HEK293 (cell line): Measurements from ENCODE around the gene FOXE3.

ENCODE experiments used
- GLI2 ChIP-seq: fragments of 450-650 bp; formaldehyde crosslinking; IDR thresholded peaks from 2 replicates; pipeline ENCODE4; 2017; ENCODE audit warnings: missing biosample characterization, missing genetic modification characterization, low read depth, borderline replicate concordance
- HOXA7 ChIP-seq: sonication (generic); formaldehyde crosslinking; IDR thresholded peaks from 2 replicates; pipeline ENCODE4 v1.8.1; 2022; ENCODE audit warnings: missing genetic modification reagents, borderline replicate concordance
- OVOL3 ChIP-seq: fragments of 450-650 bp; formaldehyde crosslinking; IDR thresholded peaks from 2 replicates; pipeline ENCODE4 v1.5.1; 2016; ENCODE audit warnings: missing biosample characterization, missing genetic modification characterization
- TCF7L2 ChIP-seq: IDR thresholded peaks from 2 replicates; pipeline ENCODE4 v1.6.1; 2011; ENCODE audit warnings: low read depth, mild to moderate bottlenecking, inconsistent platforms, low read length, moderate library complexity, borderline replicate concordance
- ZBTB7A ChIP-seq: fragments of 450-650 bp; formaldehyde crosslinking; IDR thresholded peaks from 2 replicates; pipeline ENCODE4 v1.5.1; 2016; ENCODE audit warnings: low read depth, missing biosample characterization, missing genetic modification characterization
- ZNF121 ChIP-seq: fragments of 450-650 bp; formaldehyde crosslinking; IDR thresholded peaks from 2 replicates; pipeline ENCODE4 v1.5.1; 2016; ENCODE audit warnings: missing biosample characterization, missing genetic modification characterization
- ZNF530 ChIP-seq: fragments of 450-650 bp; formaldehyde crosslinking; IDR thresholded peaks from 2 replicates; pipeline ENCODE4 v1.5.1; 2016; ENCODE audit warnings: low read depth, missing biosample characterization, missing genetic modification characterization
- ZNF626 ChIP-seq: fragments of 450-650 bp; sonication (Bioruptor Pico); formaldehyde crosslinking; IDR thresholded peaks from 2 replicates; pipeline ENCODE4 v1.5.1; 2018; ENCODE audit warnings: missing biosample characterization, missing genetic modification characterization, inconsistent platforms
- ZNF747 ChIP-seq: fragments of 450-650 bp; formaldehyde crosslinking; IDR thresholded peaks from 2 replicates; pipeline ENCODE4 v1.5.1; 2016; ENCODE audit warnings: missing biosample characterization, missing genetic modification characterization
- TF ChIP-seq, protein P1 (sequence below): fragments of 450-650 bp; formaldehyde crosslinking; IDR thresholded peaks from 2 replicates; pipeline ENCODE4 v1.5.1; 2016; ENCODE audit warnings: missing biosample characterization, missing genetic modification characterization
- TF ChIP-seq, protein P2 (sequence below): fragments of 450-650 bp; formaldehyde crosslinking; IDR thresholded peaks from 2 replicates; pipeline ENCODE4 v1.5.1; 2016; ENCODE audit warnings: missing biosample characterization, missing genetic modification characterization, low read depth
- TF ChIP-seq, protein P3 (sequence below): fragments of 450-650 bp; formaldehyde crosslinking; IDR thresholded peaks from 2 replicates; pipeline ENCODE4 v1.5.1; 2017; ENCODE audit warnings: missing biosample characterization, mild to moderate bottlenecking, missing genetic modification characterization, moderate library complexity
- TF ChIP-seq, protein P4 (sequence below): fragments of 450-650 bp; formaldehyde crosslinking; IDR thresholded peaks from 2 replicates; pipeline ENCODE4 v1.5.1; 2017; ENCODE audit warnings: missing biosample characterization, missing genetic modification characterization
- TF ChIP-seq, protein P5 (sequence below): fragments of 450-650 bp; formaldehyde crosslinking; IDR thresholded peaks from 2 replicates; pipeline ENCODE4 v1.5.1; 2016; ENCODE audit warnings: missing biosample characterization, missing genetic modification characterization

DNA sequence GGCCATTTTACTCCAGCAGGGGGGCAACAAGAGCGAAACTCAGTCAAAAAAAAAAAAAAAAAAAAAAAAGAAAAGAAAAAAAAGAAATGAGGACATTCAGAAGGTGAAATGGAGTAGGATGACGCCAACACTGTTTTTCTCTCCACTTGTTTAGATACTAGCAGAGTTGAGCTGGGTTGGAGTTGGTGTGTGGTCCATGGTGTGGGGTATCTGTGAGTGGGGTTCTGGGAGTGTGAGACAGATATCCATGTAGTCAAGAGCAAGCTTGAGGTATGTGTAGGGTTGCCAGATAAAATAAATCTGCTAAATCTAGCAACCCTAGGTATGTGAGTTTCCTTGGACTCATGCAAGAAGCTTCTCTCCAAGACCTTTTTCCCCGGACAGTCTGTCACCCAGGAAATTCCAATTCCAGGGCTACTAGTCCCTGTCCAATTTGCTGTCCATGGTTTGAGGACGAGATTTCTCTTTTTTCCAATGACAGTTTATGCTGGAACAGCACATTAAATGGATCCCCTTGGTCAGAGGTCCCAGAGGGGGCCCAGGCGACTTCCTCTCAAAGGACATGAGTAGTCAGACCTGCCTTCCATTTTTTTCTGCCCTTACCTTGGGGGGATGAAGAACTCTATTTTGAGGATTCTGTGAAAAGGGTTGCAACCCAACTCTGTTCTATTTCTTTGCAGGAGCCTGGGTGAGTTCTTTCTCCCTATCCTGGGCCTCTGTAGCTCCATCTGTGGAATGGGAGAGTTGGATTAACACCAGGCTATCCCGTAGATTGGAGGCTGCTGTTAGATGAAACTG lies 19.6 kb downstream of the FOXE3 start:
- TF ChIP-seq ZNF530 (tag by site-specific recombination) (no peak), TCF7L2 (no peak), ZNF626 (tag by site-specific recombination) (no peak), ZBTB7A (tag by site-specific recombination) (no peak), GLI2 (tag by site-specific recombination) (no peak), ZNF747 (no peak), ZNF121 (tag by site-specific recombination) (no peak), OVOL3 (no peak), HOXA7 (no peak)
- TF ChIP-seq, protein P1, sequence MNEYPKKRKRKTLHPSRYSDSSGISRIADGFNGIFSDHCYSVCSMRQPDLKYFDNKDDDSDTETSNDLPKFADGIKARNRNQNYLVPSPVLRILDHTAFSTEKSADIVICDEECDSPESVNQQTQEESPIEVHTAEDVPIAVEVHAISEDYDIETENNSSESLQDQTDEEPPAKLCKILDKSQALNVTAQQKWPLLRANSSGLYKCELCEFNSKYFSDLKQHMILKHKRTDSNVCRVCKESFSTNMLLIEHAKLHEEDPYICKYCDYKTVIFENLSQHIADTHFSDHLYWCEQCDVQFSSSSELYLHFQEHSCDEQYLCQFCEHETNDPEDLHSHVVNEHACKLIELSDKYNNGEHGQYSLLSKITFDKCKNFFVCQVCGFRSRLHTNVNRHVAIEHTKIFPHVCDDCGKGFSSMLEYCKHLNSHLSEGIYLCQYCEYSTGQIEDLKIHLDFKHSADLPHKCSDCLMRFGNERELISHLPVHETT (tag by site-specific recombination): no peak
- TF ChIP-seq, protein P2, sequence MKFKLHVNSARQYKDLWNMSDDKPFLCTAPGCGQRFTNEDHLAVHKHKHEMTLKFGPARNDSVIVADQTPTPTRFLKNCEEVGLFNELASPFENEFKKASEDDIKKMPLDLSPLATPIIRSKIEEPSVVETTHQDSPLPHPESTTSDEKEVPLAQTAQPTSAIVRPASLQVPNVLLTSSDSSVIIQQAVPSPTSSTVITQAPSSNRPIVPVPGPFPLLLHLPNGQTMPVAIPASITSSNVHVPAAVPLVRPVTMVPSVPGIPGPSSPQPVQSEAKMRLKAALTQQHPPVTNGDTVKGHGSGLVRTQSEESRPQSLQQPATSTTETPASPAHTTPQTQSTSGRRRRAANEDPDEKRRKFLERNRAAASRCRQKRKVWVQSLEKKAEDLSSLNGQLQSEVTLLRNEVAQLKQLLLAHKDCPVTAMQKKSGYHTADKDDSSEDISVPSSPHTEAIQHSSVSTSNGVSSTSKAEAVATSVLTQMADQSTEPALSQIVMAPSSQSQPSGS (tag by site-specific recombination): no peak
- TF ChIP-seq, protein P3, sequence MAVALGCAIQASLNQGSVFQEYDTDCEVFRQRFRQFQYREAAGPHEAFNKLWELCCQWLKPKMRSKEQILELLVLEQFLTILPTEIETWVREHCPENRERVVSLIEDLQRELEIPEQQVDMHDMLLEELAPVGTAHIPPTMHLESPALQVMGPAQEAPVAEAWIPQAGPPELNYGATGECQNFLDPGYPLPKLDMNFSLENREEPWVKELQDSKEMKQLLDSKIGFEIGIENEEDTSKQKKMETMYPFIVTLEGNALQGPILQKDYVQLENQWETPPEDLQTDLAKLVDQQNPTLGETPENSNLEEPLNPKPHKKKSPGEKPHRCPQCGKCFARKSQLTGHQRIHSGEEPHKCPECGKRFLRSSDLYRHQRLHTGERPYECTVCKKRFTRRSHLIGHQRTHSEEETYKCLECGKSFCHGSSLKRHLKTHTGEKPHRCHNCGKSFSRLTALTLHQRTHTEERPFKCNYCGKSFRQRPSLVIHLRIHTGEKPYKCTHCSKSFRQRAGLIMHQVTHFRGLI (tag by site-specific recombination): no peak
- TF ChIP-seq, protein P4, sequence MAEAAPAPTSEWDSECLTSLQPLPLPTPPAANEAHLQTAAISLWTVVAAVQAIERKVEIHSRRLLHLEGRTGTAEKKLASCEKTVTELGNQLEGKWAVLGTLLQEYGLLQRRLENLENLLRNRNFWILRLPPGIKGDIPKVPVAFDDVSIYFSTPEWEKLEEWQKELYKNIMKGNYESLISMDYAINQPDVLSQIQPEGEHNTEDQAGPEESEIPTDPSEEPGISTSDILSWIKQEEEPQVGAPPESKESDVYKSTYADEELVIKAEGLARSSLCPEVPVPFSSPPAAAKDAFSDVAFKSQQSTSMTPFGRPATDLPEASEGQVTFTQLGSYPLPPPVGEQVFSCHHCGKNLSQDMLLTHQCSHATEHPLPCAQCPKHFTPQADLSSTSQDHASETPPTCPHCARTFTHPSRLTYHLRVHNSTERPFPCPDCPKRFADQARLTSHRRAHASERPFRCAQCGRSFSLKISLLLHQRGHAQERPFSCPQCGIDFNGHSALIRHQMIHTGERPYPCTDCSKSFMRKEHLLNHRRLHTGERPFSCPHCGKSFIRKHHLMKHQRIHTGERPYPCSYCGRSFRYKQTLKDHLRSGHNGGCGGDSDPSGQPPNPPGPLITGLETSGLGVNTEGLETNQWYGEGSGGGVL (tag by site-specific recombination): no peak
- TF ChIP-seq, protein P5, sequence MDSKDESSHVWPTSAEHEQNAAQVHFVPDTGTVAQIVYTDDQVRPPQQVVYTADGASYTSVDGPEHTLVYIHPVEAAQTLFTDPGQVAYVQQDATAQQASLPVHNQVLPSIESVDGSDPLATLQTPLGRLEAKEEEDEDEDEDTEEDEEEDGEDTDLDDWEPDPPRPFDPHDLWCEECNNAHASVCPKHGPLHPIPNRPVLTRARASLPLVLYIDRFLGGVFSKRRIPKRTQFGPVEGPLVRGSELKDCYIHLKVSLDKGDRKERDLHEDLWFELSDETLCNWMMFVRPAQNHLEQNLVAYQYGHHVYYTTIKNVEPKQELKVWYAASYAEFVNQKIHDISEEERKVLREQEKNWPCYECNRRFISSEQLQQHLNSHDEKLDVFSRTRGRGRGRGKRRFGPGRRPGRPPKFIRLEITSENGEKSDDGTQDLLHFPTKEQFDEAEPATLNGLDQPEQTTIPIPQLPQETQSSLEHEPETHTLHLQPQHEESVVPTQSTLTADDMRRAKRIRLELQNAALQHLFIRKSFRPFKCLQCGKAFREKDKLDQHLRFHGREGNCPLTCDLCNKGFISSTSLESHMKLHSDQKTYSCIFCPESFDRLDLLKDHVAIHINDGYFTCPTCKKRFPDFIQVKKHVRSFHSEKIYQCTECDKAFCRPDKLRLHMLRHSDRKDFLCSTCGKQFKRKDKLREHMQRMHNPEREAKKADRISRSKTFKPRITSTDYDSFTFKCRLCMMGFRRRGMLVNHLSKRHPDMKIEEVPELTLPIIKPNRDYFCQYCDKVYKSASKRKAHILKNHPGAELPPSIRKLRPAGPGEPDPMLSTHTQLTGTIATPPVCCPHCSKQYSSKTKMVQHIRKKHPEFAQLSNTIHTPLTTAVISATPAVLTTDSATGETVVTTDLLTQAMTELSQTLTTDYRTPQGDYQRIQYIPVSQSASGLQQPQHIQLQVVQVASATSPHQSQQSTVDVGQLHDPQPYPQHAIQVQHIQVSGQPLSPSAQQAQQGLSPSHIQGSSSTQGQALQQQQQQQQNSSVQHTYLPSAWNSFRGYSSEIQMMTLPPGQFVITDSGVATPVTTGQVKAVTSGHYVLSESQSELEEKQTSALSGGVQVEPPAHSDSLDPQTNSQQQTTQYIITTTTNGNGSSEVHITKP: no peak
